A549 (cell line): ENCODE data around the gene SORCS2. TPM values are rescaled to one million over a fixed set of nuclear protein-coding genes. Genes with fewer than 3 reads are reported as not detected.

ENCODE experiments used
- ATAC-seq, 2 experiments: fragments of 200-7000 bp in 1 of 2; fragments of >200 bp in 1 of 2; cut with Nextera tagmentation in 1 of 2; cut with Tn5 transposase in 1 of 2; 3 replicates each; pipeline versions ENCODE4 v1.8.0 to v1.9.1; 2018 to 2020; ENCODE audit warnings: mild to moderate bottlenecking in 1 of 2, moderate library complexity in 1 of 2
- CTCF ChIA-PET: fragments of 300-600 bp; sonication (Branson Sonifier 250); formaldehyde crosslinking; extraction: SDS; loops from one replicate; lab custom pipeline; 2021; ENCODE audit warnings: antibody characterized with exemption, inconsistent platforms; lab: Yijun Ruan, JAX
- POLR2A ChIA-PET: fragments of 350-600 bp; formaldehyde crosslinking; extraction: SDS; loops from one replicate; lab custom pipeline; 2021; ENCODE audit warnings: antibody characterized with exemption, inconsistent platforms; lab: Yijun Ruan, JAX
- DNase-seq, 2 experiments: peaks; one replicate each; pipeline versions ENCODE4 v3.0.0 to v3.0.0-alpha.2; 2011 to 2016; ENCODE audit warnings: low read depth in 1 of 2, low spot score in 1 of 2
- FAIRE-seq: peaks from 2 replicates; lab custom pipeline; 2011; peaks lifted over from hg19 to GRCh38; lab: Jason Lieb, UNC
- H3K27ac ChIP-seq, 2 experiments: fragments of >200 bp; sonication (Bioruptor Twin); formaldehyde crosslinking; 3 replicates each; pipeline ENCODE4 v1.5.1; 2016 to 2017
- H3K4me1 ChIP-seq: fragments of >200 bp; sonication (Bioruptor Twin); formaldehyde crosslinking; 3 replicates; pipeline ENCODE4 v1.6.1; 2016
- H3K4me2 ChIP-seq: fragments of >200 bp; sonication (Bioruptor Twin); formaldehyde crosslinking; 3 replicates; pipeline ENCODE4 v1.6.1; 2016
- H3K4me3 ChIP-seq: fragments of >200 bp; sonication (Bioruptor Twin); formaldehyde crosslinking; 3 replicates; pipeline ENCODE4 v1.5.1; 2016
- H3K9me3 ChIP-seq: fragments of >200 bp; sonication (Bioruptor Twin); formaldehyde crosslinking; 3 replicates; pipeline ENCODE4 v1.6.1; 2016
- ATOH8 ChIP-seq: fragments of 250-450 bp; sonication (Bioruptor Pico); IDR thresholded peaks from 2 replicates; pipeline ENCODE4 v1.5.0; 2020; ENCODE audit warnings: low read depth, mild to moderate bottlenecking, moderate library complexity
- BHLHE40 ChIP-seq: IDR thresholded peaks from 2 replicates; pipeline ENCODE4 v1.6.1; 2012; ENCODE audit warnings: low read depth, low read length, inconsistent platforms
- CBX8 ChIP-seq: fragments of 200-600 bp; sonication (generic); IDR thresholded peaks from 2 replicates; pipeline ENCODE4 v1.6.1; 2016
- CEBPB ChIP-seq, 2 experiments: fragments of >200 bp in 1 of 2; sonication (Bioruptor Twin) in 1 of 2; formaldehyde crosslinking in 1 of 2; IDR thresholded peaks; 2 replicates each; pipeline ENCODE4 v1.6.1; 2012 to 2016
- CHD4 ChIP-seq: fragments of 200-600 bp; sonication (generic); IDR thresholded peaks from 2 replicates; pipeline ENCODE4 v1.6.1; 2016; ENCODE audit warnings: antibody characterized with exemption, mild to moderate bottlenecking, borderline replicate concordance
- EHF ChIP-seq: fragments of 250-450 bp; sonication (Bioruptor Pico); IDR thresholded peaks from 2 replicates; pipeline ENCODE4 v1.5.0; 2020; ENCODE audit warnings: mild to moderate bottlenecking
- ESRRA ChIP-seq: fragments of 150-350 bp; IDR thresholded peaks from 2 replicates; pipeline ENCODE4 v1.6.1; 2014; ENCODE audit warnings: mild to moderate bottlenecking, low read length, borderline replicate concordance
- FOSB ChIP-seq: fragments of 250-450 bp; sonication (Bioruptor Pico); IDR thresholded peaks from 2 replicates; pipeline ENCODE4 v1.5.0; 2020; ENCODE audit warnings: mild to moderate bottlenecking, moderate library complexity
- GATA3 ChIP-seq: IDR thresholded peaks from 2 replicates; pipeline ENCODE4 v1.6.1; 2012; ENCODE audit warnings: borderline replicate concordance
- HOXA7 ChIP-seq: fragments of 250-450 bp; sonication (Bioruptor Pico); IDR thresholded peaks from 2 replicates; pipeline ENCODE4 v1.5.0; 2020; ENCODE audit warnings: mild to moderate bottlenecking, moderate library complexity
- KDM1A ChIP-seq: fragments of 200-600 bp; sonication (generic); IDR thresholded peaks from 2 replicates; pipeline ENCODE4 v1.6.1; 2016; ENCODE audit warnings: low read depth, mild to moderate bottlenecking
- KDM5A ChIP-seq: fragments of 200-600 bp; sonication (generic); IDR thresholded peaks from 2 replicates; pipeline ENCODE4 v1.6.1; 2016; ENCODE audit warnings: antibody characterized with exemption, mild to moderate bottlenecking
- MAFK ChIP-seq: fragments of 450-650 bp; IDR thresholded peaks from 2 replicates; pipeline ENCODE4 v1.6.1; 2014; ENCODE audit not compliant: partially characterized antibody
- MAZ ChIP-seq: fragments of 150-350 bp; IDR thresholded peaks from 2 replicates; pipeline ENCODE4 v1.6.1; 2014; ENCODE audit warnings: antibody characterized with exemption, low read depth, low read length, borderline replicate concordance
- NR3C1 ChIP-seq: fragments of >200 bp; sonication (Bioruptor Twin); formaldehyde crosslinking; IDR thresholded peaks from 3 replicates; pipeline ENCODE4 v1.6.1; 2017
- PBX3 ChIP-seq: IDR thresholded peaks from 2 replicates; pipeline ENCODE4 v1.6.1; 2012
- POLR2A ChIP-seq: IDR thresholded peaks from 2 replicates; pipeline ENCODE4 v1.6.1; 2012; ENCODE audit warnings: mild to moderate bottlenecking, low read length
- RAD21 ChIP-seq, 2 experiments: fragments of >200 bp in 1 of 2; sonication (Bioruptor Twin) in 1 of 2; formaldehyde crosslinking in 1 of 2; IDR thresholded peaks in 1 of 2; conservative IDR thresholded peaks in 1 of 2; 2 replicates in 1 of 2; 3 replicates in 1 of 2; pipeline ENCODE4 v1.6.1; 2012 to 2018; ENCODE audit warnings: inconsistent platforms in 1 of 2
- REST ChIP-seq: fragments of 200-600 bp; sonication (generic); IDR thresholded peaks from 2 replicates; pipeline ENCODE4 v1.6.1; 2016; ENCODE audit warnings: antibody characterized with exemption, mild to moderate bottlenecking, moderate library complexity
- SMC3 ChIP-seq: fragments of >200 bp; sonication (Bioruptor Twin); formaldehyde crosslinking; IDR thresholded peaks from 3 replicates; pipeline ENCODE4 v1.6.1; 2018; ENCODE audit warnings: inconsistent platforms
- TFCP2L1 ChIP-seq: fragments of 250-450 bp; sonication (Bioruptor Pico); IDR thresholded peaks from 2 replicates; pipeline ENCODE4 v1.5.0; 2021; ENCODE audit warnings: mild to moderate bottlenecking
- TP53 ChIP-seq: fragments of 250-450 bp; sonication (Bioruptor Pico); IDR thresholded peaks from 2 replicates; pipeline ENCODE4 v1.5.0; 2021; ENCODE audit warnings: mild to moderate bottlenecking, moderate library complexity
- ZC3H11A ChIP-seq: fragments of 450-650 bp; IDR thresholded peaks from 2 replicates; pipeline ENCODE4 v1.6.1; 2014; ENCODE audit warnings: antibody characterized with exemption, mild to moderate bottlenecking
- ZFP36 ChIP-seq: fragments of 450-650 bp; IDR thresholded peaks from 2 replicates; pipeline ENCODE4 v1.6.1; 2014; ENCODE audit warnings: borderline replicate concordance; ENCODE audit not compliant: partially characterized antibody
- WGBS: methylation state at CpG from one replicate; pipeline ENCODE4 v1.1.6; 2017; ENCODE audit errors: missing lambda C conversion rate; 5-methylcytosine and 5-hydroxymethylcytosine counted together
- polyA plus RNA-seq, 4 experiments: library from polyadenylated mRNA; depleted of rRNA in 3 of 4; stranded (reverse); fragments of >200 nt; fragmentation: RNase III in 1 of 4; extraction: RNeasy Plus Mini Kit Qiagen cat#74134 plus additional on column Dnase treatment in 1 of 4; gene quantifications; 2 replicates in 3 of 4; 3 replicates in 1 of 4; pipeline ENCODE4 v1.2.3, GENCODE V29; 2011 to 2017
- TF ChIP-seq, protein P1 (sequence below): IDR thresholded peaks from 2 replicates; pipeline ENCODE4 v1.6.1; 2012
- TF ChIP-seq, protein P2 (sequence below): IDR thresholded peaks from 2 replicates; pipeline ENCODE4 v1.6.1; 2012; ENCODE audit warnings: low read depth, borderline replicate concordance
- TF ChIP-seq, protein P3 (sequence below): fragments of 250-450 bp; sonication (Bioruptor Pico); IDR thresholded peaks from 2 replicates; pipeline ENCODE4 v1.5.0; 2021; ENCODE audit warnings: mild to moderate bottlenecking, moderate library complexity, borderline replicate concordance

Gene SORCS2
- polyA plus RNA-seq, 2 of the 4 experiments (the other 2 are of a cell fraction), result 1.4 to 4.6 TPM

GRCh38 chr4:7309636-7310390 lies 117.5 kb downstream of the SORCS2 start:
- POLR2A ChIA-PET, result no interaction called here

GRCh38 chr4:7310451-7310850 lies 118.1 kb downstream of the SORCS2 start:
- Histone ChIP-seq H3K4me2 (no peak overlapping the region), H3K4me1 (no peaks in the 10 kb centered on the region), H3K4me3 (no peak overlapping the region), H3K9me3 (no peaks in the 10 kb centered on the region), H3K27ac (no peak overlapping the region)
- TF ChIP-seq CBX8 (no peak), PBX3 (no peak)
- ChIA-PET CTCF (interaction anchor here (1.6 to 3.8 kb wide), 2 partner anchors 14 to 25 kb away, joined by 3 to 16 read pairs; no protein-coding TSS in a partner anchor), POLR2A (no interaction called here)
- 64% methylated on average over 12 of the region's 12 CpGs for WGBS
- FAIRE-seq (no peak), DNase-seq (no peak), ATAC-seq (no peak)

More at GRCh38 chr4:7309636-7310390, 117.5 kb downstream of the SORCS2 start:
- DNase-seq, result no peak
- CTCF ChIA-PET, result interaction anchor here (0.6 to 3.8 kb wide), 5 partner anchors 11 to 410 kb away, joined by 3 to 16 read pairs (median 3); no protein-coding TSS in a partner anchor
- Histone ChIP-seq H3K4me2 (no peak overlapping the region), H3K9me3 (no peaks in the 10 kb centered on the region), H3K4me3 (no peak overlapping the region), H3K27ac (no peak overlapping the region), H3K4me1 (no peaks in the 10 kb centered on the region)
- ATAC-seq, result no peak
- FAIRE-seq, result no peak
- no peak for TF ChIP-seq ATOH8 (CRISPR knock-in tag)
- TF ChIP-seq CHD4, result no peak
- TF ChIP-seq GATA3, result no peak
- no peak for TF ChIP-seq TFCP2L1
- no peak for TF ChIP-seq TP53 (CRISPR knock-in tag)
- TF ChIP-seq KDM1A, result no peak
- no peak for TF ChIP-seq ZFP36
- TF ChIP-seq, protein P1, sequence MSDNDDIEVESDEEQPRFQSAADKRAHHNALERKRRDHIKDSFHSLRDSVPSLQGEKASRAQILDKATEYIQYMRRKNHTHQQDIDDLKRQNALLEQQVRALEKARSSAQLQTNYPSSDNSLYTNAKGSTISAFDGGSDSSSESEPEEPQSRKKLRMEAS, result no peak
- TF ChIP-seq KDM5A, result no peak
- no peak for TF ChIP-seq CEBPB (IDR thresholded peaks at IDR 0.05)
- TF ChIP-seq MAZ, result no peak
- TF ChIP-seq, protein P2, sequence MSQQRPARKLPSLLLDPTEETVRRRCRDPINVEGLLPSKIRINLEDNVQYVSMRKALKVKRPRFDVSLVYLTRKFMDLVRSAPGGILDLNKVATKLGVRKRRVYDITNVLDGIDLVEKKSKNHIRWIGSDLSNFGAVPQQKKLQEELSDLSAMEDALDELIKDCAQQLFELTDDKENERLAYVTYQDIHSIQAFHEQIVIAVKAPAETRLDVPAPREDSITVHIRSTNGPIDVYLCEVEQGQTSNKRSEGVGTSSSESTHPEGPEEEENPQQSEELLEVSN, result no peak
- no peak for TF ChIP-seq SMC3
- no peak for TF ChIP-seq POLR2A
- TF ChIP-seq EHF, result no peak
- no peak for TF ChIP-seq RAD21 (conservative IDR thresholded peaks at IDR 0.05 in 1 of 2, IDR thresholded peaks at IDR 0.05 in 1 of 2)
- no peak for TF ChIP-seq MAFK
- no peak for TF ChIP-seq BHLHE40
- 63% methylated on average over 11 of the region's 17 CpGs for WGBS

DNA sequence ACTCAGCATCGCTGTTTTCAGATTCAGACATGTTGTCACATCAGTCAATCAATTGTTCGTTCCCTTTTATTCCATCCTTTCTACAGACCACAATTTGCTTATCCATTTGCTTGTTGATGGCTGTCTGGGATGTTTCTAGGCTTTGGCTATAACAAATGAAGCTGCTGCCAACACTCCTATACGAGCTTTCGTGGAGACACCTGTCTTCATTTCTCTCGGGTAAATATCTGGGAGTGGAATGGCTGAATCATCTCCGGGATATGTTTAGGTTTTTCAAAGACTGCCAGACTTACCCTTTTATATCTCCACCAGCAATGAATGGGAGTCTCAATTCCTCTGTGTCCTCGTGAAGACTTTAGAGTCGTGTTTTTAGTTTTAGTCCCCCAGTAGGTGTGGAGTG lies 118.9 kb downstream of the SORCS2 start:
- no peaks in the 10 kb centered on the region for H3K4me1 ChIP-seq
- POLR2A ChIA-PET, result no interaction called here
- CTCF ChIA-PET, result interaction anchor here (3.8 kb wide), 1 partner anchor 15 kb away, joined by 16 read pairs; no protein-coding TSS in a partner anchor
- H3K9me3 ChIP-seq, result no peaks in the 10 kb centered on the region
- WGBS, result 75% methylated on average over 8 of the region's 8 CpGs
- no peak overlapping the region for H3K27ac ChIP-seq
- H3K4me3 ChIP-seq, result no peak overlapping the region
- DNase-seq, result no peak
- FAIRE-seq, result no peak
- no peak overlapping the region for H3K4me2 ChIP-seq
- ATAC-seq, result no peak
- TF ChIP-seq REST (no peak), HOXA7 (CRISPR knock-in tag) (no peak), RAD21 (conservative IDR thresholded peaks at IDR 0.05 in 1 of 2, IDR thresholded peaks at IDR 0.05 in 1 of 2) (no peak), ESRRA (no peak), NR3C1 (no peak), FOSB (CRISPR knock-in tag) (no peak), ZC3H11A (no peak)
- TF ChIP-seq, protein P3, sequence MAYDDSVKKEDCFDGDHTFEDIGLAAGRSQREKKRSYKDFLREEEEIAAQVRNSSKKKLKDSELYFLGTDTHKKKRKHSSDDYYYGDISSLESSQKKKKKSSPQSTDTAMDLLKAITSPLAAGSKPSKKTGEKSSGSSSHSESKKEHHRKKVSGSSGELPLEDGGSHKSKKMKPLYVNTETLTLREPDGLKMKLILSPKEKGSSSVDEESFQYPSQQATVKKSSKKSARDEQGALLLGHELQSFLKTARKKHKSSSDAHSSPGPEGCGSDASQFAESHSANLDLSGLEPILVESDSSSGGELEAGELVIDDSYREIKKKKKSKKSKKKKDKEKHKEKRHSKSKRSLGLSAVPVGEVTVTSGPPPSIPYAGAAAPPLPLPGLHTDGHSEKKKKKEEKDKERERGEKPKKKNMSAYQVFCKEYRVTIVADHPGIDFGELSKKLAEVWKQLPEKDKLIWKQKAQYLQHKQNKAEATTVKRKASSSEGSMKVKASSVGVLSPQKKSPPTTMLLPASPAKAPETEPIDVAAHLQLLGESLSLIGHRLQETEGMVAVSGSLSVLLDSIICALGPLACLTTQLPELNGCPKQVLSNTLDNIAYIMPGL (CRISPR knock-in tag), result no peak
- TF ChIP-seq, protein P1, result no peak
